ENCODE measurements around the gene TNFRSF8.

Gene TNFRSF8

DNA sequence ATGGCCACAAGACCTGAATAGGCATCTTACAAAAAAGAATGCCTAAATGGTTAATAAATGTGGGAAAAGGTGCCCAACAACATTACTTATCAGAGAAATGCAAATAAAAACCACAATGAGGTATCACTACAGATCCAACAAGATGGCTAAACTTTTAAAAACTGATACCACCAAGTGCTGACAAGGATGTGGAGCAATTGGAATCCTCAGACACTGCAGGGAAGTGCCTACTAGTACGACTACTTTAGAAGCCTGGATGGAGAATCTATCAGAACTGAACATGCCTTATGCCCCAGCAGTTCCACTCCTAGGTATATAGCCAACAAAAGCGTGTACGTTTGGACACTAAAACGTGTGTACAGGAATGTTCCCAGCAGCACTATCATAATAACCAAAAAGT lies 19.9 kb downstream of the TNFRSF8 start:
- Histone ChIP-seq H3K36me3 (no peaks in the 10 kb centered on the region), H3K27ac (no peak overlapping the region), H3K27me3 (no peaks in the 10 kb centered on the region), H3K4me1 (ENCODE audit: control insufficient read depth in 1 of 2, insufficient read depth in 1 of 2, low read depth in 1 of 2, low read length in 1 of 2) (no peaks in the 10 kb centered on the region), H3K9me3 (no peaks in the 10 kb centered on the region), H3K4me3 (ENCODE audit: low read depth in 1 of 2, low read length in 1 of 2) (no peak overlapping the region)
- TF ChIP-seq, protein P1, sequence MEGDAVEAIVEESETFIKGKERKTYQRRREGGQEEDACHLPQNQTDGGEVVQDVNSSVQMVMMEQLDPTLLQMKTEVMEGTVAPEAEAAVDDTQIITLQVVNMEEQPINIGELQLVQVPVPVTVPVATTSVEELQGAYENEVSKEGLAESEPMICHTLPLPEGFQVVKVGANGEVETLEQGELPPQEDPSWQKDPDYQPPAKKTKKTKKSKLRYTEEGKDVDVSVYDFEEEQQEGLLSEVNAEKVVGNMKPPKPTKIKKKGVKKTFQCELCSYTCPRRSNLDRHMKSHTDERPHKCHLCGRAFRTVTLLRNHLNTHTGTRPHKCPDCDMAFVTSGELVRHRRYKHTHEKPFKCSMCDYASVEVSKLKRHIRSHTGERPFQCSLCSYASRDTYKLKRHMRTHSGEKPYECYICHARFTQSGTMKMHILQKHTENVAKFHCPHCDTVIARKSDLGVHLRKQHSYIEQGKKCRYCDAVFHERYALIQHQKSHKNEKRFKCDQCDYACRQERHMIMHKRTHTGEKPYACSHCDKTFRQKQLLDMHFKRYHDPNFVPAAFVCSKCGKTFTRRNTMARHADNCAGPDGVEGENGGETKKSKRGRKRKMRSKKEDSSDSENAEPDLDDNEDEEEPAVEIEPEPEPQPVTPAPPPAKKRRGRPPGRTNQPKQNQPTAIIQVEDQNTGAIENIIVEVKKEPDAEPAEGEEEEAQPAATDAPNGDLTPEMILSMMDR (IDR thresholded peaks at IDR 0.05) = no peak

DNA sequence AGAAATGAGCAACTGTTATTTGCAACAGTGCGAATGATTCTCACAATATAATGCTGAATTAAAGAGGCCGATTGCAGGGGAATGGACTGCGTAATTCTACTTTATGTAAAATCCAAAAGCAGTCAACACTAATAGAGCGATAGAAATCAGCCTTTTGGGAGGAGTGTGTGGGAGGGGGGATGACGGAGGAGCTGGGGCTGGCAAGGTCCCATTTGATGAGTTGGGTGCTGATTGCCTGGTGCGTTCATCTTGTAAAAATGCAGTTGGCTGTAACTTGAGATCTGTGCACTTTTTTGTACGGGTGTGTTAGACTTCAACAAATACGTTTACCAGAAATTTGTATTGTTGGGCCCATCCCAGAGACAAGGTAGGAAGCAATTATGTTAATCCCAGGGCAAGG lies 20.7 kb downstream of the TNFRSF8 start:
- H3K4me3 ChIP-seq (ENCODE audit: low read depth in 1 of 2, low read length in 1 of 2) = no peak overlapping the region
- no peaks in the 10 kb centered on the region for H3K9me3 ChIP-seq
- no peaks in the 10 kb centered on the region for H3K36me3 ChIP-seq
- no peaks in the 10 kb centered on the region for H3K27me3 ChIP-seq
- TF ChIP-seq, protein P1 (IDR thresholded peaks at IDR 0.05) = no peak
- peaks cover 0 to 4% of the 10 kb centered on the region in 2 experiments for H3K4me1 ChIP-seq (ENCODE audit: control insufficient read depth in 1 of 2, insufficient read depth in 1 of 2, low read depth in 1 of 2, low read length in 1 of 2)
- H3K27ac ChIP-seq = no peak overlapping the region

DNA sequence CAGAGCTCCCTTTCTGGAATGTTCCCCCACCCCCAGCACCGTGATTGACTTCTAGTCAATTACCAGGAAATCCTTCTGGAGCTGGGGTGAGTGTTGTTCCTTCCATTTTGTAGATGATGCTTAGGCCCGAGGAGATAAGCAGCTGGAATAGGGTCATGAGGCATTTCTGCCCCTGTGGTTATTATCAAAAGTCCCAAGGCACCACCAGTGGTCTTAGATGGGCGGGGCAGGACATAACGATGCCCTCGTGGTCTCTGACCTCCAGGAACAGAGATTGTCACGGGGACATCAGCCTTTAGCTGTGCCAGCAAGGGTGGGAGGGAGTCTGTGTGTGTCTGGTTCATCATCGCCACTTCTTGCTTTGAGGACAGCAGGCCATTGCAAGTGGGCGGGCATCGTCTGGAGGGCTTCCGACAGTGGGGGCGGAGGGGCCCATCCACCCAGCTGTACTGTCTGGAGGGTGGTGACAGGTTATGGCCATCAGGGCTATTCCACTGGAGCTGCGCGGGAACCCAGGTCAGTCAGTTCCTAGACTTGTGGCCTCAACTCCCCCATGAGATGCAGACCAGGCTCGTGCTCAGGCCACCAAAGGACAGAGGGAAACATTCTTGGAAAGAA lies 22.6 kb downstream of the TNFRSF8 start:
- Histone ChIP-seq H3K4me1 (ENCODE audit: control insufficient read depth in 1 of 2, insufficient read depth in 1 of 2, low read depth in 1 of 2, low read length in 1 of 2) (peaks cover 0 to 11% of the 10 kb centered on the region in 2 experiments), H3K27ac (no peak overlapping the region), H3K4me3 (ENCODE audit: low read depth in 1 of 2, low read length in 1 of 2) (no peak overlapping the region), H3K27me3 (no peaks in the 10 kb centered on the region), H3K36me3 (no peaks in the 10 kb centered on the region), H3K9me3 (no peaks in the 10 kb centered on the region)
- TF ChIP-seq, protein P1 (IDR thresholded peaks at IDR 0.05) = no peak

DNA sequence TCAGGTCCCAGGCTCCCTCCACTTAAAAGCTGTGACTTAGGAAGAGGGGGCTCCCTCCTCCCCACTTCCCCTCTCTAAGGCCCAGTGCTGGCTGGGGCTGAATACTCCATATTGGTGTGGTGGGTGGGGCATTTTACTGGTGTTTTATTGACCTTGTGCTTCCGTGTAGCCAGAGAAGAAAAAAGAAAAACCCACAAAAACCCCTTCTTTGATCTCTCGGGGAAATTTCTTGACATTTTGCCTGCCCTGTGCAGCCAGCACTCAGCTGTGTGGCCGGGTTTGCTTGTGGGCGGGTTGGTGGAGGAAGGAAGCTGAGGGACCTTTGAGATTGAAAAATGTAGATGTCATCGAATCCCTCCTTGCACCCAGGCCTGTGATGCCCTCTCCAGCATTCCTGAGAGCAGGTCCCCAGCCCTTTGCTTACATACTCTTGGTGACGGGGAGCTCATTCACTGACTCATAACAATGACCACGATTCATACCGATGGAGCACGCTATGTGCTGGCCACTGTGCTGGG lies 24.8 kb downstream of the TNFRSF8 start:
- Histone ChIP-seq H3K36me3 (no peaks in the 10 kb centered on the region), H3K27me3 (no peaks in the 10 kb centered on the region), H3K9me3 (no peaks in the 10 kb centered on the region), H3K27ac (no peak overlapping the region), H3K4me3 (ENCODE audit: low read depth in 1 of 2, low read length in 1 of 2) (no peak overlapping the region), H3K4me1 (ENCODE audit: control insufficient read depth in 1 of 2, insufficient read depth in 1 of 2, low read depth in 1 of 2, low read length in 1 of 2) (peaks cover 0 to 11% of the 10 kb centered on the region in 2 experiments)
- TF ChIP-seq, protein P1 (IDR thresholded peaks at IDR 0.05) = no peak

DNA sequence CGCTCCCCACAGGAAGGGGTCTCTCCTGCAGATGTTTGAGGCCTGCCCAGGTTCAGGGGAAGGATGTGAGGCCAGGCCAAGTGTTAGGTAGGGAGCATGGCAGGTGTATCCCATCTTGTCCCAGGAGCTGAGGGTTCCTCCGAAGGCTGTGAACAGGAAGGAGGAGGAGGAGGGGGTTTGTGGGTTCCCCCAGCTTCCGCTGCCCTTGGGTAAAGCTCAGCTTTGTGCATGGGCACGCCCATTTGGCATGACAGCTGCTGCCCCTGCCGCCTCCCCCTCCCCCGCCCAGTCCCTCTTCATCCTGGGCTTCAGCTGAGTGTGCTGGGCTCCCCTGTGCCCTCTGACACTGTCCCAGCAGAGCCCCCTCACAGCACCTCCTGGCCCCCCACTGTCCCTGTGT lies 25.5 kb downstream of the TNFRSF8 start:
- H3K9me3 ChIP-seq = no peaks in the 10 kb centered on the region
- H3K4me1 ChIP-seq (ENCODE audit: control insufficient read depth in 1 of 2, insufficient read depth in 1 of 2, low read depth in 1 of 2, low read length in 1 of 2) = peaks cover 0 to 11% of the 10 kb centered on the region in 2 experiments
- H3K4me3 ChIP-seq (ENCODE audit: low read depth in 1 of 2, low read length in 1 of 2) = no peak overlapping the region
- TF ChIP-seq, protein P1 (IDR thresholded peaks at IDR 0.05) = no peak
- H3K27me3 ChIP-seq = no peaks in the 10 kb centered on the region
- H3K27ac ChIP-seq = no peak overlapping the region
- H3K36me3 ChIP-seq = no peaks in the 10 kb centered on the region
